Pancreas (tissue), 10 donors: Measurements from ENCODE around the gene RDH14. TPM values are rescaled to one million over a fixed set of nuclear protein-coding genes. Genes with fewer than 3 reads are reported as not detected.

ENCODE experiments used
- ATAC-seq, 4 donors: fragments of 200-7000 bp; cut with Tn5 transposase; one replicate each; pipeline versions ENCODE4 v1.8.0 to v1.9.1; 2020; ENCODE audit warnings: mild to moderate bottlenecking in 4 of 4, moderate library complexity in 4 of 4
- DNase-seq, 6 donors: peaks; one replicate each; pipeline ENCODE4 v3.0.0-alpha.2; 2020
- FAIRE-seq: peaks from 2 replicates; lab custom pipeline; 2012; peaks lifted over from hg19 to GRCh38; lab: Jason Lieb, UNC
- H3K27ac ChIP-seq, 4 donors: fragments of 200-600 bp; sonication (generic); 1 replicate in 3 of 4; 2 replicates in 1 of 4; pipeline versions ENCODE4 v1.5.0 to v1.8.0; 2020
- H3K27me3 ChIP-seq, 4 donors: fragments of 200-600 bp; one replicate each; pipeline ENCODE4 v1.8.0; 2021
- H3K36me3 ChIP-seq, 3 donors: fragments of 200-600 bp; sonication (generic) in 1 of 3; one replicate each; pipeline versions ENCODE4 v1.5.0 to v1.8.0; 2020 to 2021
- H3K4me1 ChIP-seq, 3 donors: fragments of 200-600 bp; one replicate each; pipeline ENCODE4 v1.8.0; 2021
- H3K4me3 ChIP-seq, 4 donors: fragments of 200-600 bp; sonication (generic) in 2 of 4; one replicate each; pipeline versions ENCODE4 v1.5.0 to v1.8.0; 2020 to 2021
- H3K9me3 ChIP-seq, 4 donors: fragments of 200-600 bp; one replicate each; pipeline ENCODE4 v1.8.0; 2021
- CTCF ChIP-seq, 4 donors: fragments of 200-600 bp; sonication (generic) in 3 of 4; IDR thresholded peaks; one replicate each; pipeline versions ENCODE4 v1.5.0 to v1.8.0; 2021; ENCODE audit warnings: antibody characterized with exemption in 4 of 4
- WGBS, 2 donors: extraction: QIAGEN DNeasy Blood & Tissue Kit; methylation state at CpG; one replicate each; pipeline ENCODE4 v1.1.7; 2013; 5-methylcytosine and 5-hydroxymethylcytosine counted together
- intact Hi-C, 3 donors: fragments of 100-400 bp; cut with DNase I; formaldehyde crosslinking; loops; one replicate each; pipeline versions ENCODE4 v1.11.1 to v1.14.2; 2022
- polyA plus RNA-seq, 2 donors: library from polyadenylated mRNA; stranded (reverse); fragments of 200-250 nt; gene quantifications; one replicate each; pipeline ENCODE4 v1.2.3, GENCODE V29; 2013
- total RNA-seq, 6 donors: library from RNA; stranded (reverse); fragmentation: NEBNext Ultra II Directional in 4 of 6; extraction: Animal tissue kit (Norgen Biotek cat#: 25700) in 4 of 6; gene quantifications; one replicate each; pipeline versions ENCODE4 v1.2.1 to v1.2.4, GENCODE V29; 2021 to 2023
- donor health status: healthy with polysubstance abuse.
- donor health status: DM: no; HTN: no; CAD: no; lungs with moderate emphysema.
- donor health status: DM: no; HTN: no; CAD: no.
- donor health status: control.
- donor health status: control.
- donor health status: Bipolar disorder and iron deficiency.
- donor health status: DM: yes; HTN: yes; CAD: no.
- donor health status: DM: no; HTN: no; CAD: no.
- donor health status: DM: no; HTN: no; CAD: no.
- donor health status: DM: yes; HTN: yes; CAD: no.

The RDH14 gene
- total and polyA plus RNA-seq, 8 donors: 8.0 to 13.6 (median 8.9) TPM

GRCh38 chr2:18603854-18604530 is 43.5 kb upstream of the RDH14 start:
- ATAC-seq: no peak

GRCh38 chr2:18602298-18602697 is 41.8 kb upstream of the RDH14 start:
- no peaks in the 10 kb centered on the region for H3K27me3 ChIP-seq
- 92 to 96% methylated on average over 2 of the region's 2 CpGs for WGBS, 2 donors
- no peak for ATAC-seq
- DNase-seq: no peak
- no peak for TF ChIP-seq CTCF (IDR thresholded peaks at IDR 0.05)
- peaks cover 0 to 11% (median 0%) of the 10 kb centered on the region in 3 donors for H3K4me1 ChIP-seq
- intact Hi-C loops: no loop called here
- no peaks in the 10 kb centered on the region for H3K36me3 ChIP-seq
- no peak overlapping the region for H3K27ac ChIP-seq
- H3K9me3 ChIP-seq: no peaks in the 10 kb centered on the region
- FAIRE-seq: no peak
- H3K4me3 ChIP-seq: no peak overlapping the region

More at GRCh38 chr2:18603854-18604530, 43.5 kb upstream of the RDH14 start:
- WGBS, 2 donors: 81 to 90% methylated on average over 3 of the region's 3 CpGs
- Histone ChIP-seq H3K27me3 (no peaks in the 10 kb centered on the region), H3K27ac (no peak overlapping the region), H3K36me3 (no peaks in the 10 kb centered on the region), H3K9me3 (no peaks in the 10 kb centered on the region), H3K4me1 (peaks cover 0 to 11% (median 0%) of the 10 kb centered on the region in 3 donors), H3K4me3 (no peak overlapping the region)
- intact Hi-C loops: no loop called here
- no peak for DNase-seq
- no peak for FAIRE-seq
- TF ChIP-seq CTCF (IDR thresholded peaks at IDR 0.05): no peak

- Histone ChIP-seq H3K9me3 (no peaks in the 10 kb centered on the region), H3K27ac (no peak overlapping the region), H3K4me1 (peaks cover 0 to 11% (median 0%) of the 10 kb centered on the region in 3 donors), H3K4me3 (no peak overlapping the region), H3K27me3 (no peaks in the 10 kb centered on the region), H3K36me3 (no peaks in the 10 kb centered on the region)
- TF ChIP-seq CTCF (IDR thresholded peaks at IDR 0.05): no peak
- intact Hi-C loops: no loop called here
- ATAC-seq (no peak), FAIRE-seq (no peak), DNase-seq (no peak)
- 58 to 73% methylated on average over 2 of the region's 2 CpGs for WGBS, 2 donors
These were observed 39.8 kb upstream of the RDH14 start for GRCh38 chr2:18600255-18600613.

GRCh38 chr2:18599509-18600254 is 39.2 kb upstream of the RDH14 start:
- FAIRE-seq: no peak
- intact Hi-C loops: no loop called here
- ATAC-seq: no peak

More at GRCh38 chr2:18599509-18600254, 39.2 kb upstream of the RDH14 start:
- no peak overlapping the region for H3K27ac ChIP-seq
- no peaks in the 10 kb centered on the region for H3K36me3 ChIP-seq
- WGBS, 2 donors: 66 to 67% methylated on average over 2 of the region's 2 CpGs
- no peaks in the 10 kb centered on the region for H3K27me3 ChIP-seq
- no peak for TF ChIP-seq CTCF (IDR thresholded peaks at IDR 0.05)
- peaks cover 0 to 10% (median 0%) of the 10 kb centered on the region in 3 donors for H3K4me1 ChIP-seq
- no peaks in the 10 kb centered on the region for H3K9me3 ChIP-seq
- H3K4me3 ChIP-seq: no peak overlapping the region
- DNase-seq: no peak
